ENCODE results near the gene A4GALT.

Gene A4GALT

DNA sequence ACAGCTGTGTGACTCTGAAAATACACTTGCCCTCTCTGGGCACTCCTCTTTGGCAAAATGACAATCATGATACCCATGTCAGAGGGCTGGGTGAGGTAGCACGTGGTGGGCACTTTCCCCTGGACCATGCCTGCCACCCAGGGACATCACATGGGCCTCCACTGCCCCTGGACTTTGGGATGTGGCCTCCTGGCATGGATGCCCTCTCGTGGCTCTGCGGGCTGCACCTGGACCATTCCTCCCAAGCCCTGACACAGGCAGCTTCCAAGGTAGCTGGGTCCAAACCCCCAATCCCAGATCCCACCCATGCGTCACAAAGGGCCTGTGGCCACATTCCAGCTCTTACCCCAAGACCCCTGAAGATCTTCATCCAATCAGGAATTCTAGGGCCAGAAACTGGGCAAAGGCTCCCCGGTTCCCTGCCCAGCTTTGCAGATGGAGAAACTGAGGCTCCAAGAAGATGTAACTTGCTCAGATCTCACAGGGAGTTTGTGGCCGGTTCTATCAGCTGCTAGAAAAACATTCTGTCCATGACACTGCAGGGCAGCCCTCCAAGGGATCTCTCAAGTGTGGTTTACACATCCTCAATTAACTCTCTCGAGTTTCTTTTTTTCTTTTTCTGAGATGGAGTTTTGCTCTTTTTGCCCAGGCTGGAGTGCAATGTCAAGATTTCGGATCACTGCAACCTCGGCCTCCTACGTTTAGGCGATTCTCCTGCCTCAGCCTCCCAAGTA, 36.0 kb downstream of the A4GALT start:
- Histone ChIP-seq H3K36me3 (ENCODE audit: control insufficient read depth, insufficient read depth, low read length) (peaks cover 2% of the 10 kb centered on the region; the same call in 1 of the 2 replicates), H3K27me3 (replicated peaks; ENCODE audit: control insufficient read depth, insufficient read depth, low read length) (no peaks in the 10 kb centered on the region), H3K4me3 (replicated peaks; ENCODE audit: low read depth, low read length) (no peak overlapping the region)
- no peak for DNase-seq (ENCODE audit: extremely low read depth, insufficient read length)
- TF ChIP-seq, protein P1, sequence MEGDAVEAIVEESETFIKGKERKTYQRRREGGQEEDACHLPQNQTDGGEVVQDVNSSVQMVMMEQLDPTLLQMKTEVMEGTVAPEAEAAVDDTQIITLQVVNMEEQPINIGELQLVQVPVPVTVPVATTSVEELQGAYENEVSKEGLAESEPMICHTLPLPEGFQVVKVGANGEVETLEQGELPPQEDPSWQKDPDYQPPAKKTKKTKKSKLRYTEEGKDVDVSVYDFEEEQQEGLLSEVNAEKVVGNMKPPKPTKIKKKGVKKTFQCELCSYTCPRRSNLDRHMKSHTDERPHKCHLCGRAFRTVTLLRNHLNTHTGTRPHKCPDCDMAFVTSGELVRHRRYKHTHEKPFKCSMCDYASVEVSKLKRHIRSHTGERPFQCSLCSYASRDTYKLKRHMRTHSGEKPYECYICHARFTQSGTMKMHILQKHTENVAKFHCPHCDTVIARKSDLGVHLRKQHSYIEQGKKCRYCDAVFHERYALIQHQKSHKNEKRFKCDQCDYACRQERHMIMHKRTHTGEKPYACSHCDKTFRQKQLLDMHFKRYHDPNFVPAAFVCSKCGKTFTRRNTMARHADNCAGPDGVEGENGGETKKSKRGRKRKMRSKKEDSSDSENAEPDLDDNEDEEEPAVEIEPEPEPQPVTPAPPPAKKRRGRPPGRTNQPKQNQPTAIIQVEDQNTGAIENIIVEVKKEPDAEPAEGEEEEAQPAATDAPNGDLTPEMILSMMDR (IDR thresholded peaks at IDR 0.05; ENCODE audit: insufficient read depth, low read length, poor library complexity, severe bottlenecking), result no peak

DNA sequence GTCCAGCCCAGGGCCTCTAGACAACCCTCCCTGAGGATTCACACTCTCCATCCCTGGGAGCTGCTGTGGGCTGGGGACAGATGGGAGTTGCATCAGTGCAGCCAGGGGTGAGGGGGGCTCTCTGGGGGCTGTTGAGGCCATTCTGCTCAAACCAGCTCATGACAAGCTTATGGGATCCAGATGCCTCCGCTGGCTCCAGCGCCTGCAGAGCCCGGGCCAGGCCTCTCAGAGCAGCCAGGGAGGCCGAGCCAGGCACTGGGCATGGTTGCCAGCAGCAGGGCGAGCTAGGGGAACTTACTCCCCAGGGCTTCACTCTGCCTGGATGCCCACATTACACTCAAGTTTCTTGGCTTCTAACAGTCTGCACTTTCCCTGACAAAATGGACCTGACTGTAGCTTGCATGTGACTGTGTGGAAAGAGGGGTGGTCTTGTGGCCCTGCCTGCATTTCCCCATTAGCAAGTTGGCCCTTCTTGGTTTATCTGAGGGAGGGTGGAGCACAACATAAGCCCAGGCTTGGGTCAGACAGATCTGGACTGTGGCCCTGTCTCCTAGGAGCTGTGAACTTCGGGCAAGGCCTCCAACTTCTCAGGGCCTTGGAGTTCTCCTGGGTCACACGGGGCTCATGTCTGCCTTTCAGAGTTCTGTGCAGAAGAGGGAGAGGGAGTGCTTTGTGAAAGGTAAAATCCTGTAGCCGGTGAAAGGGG, 36.9 kb downstream of the A4GALT start:
- H3K4me3 ChIP-seq (replicated peaks; ENCODE audit: low read depth, low read length), result no peak overlapping the region
- no peaks in the 10 kb centered on the region for H3K27me3 ChIP-seq (replicated peaks; ENCODE audit: control insufficient read depth, insufficient read depth, low read length)
- TF ChIP-seq, protein P1 (IDR thresholded peaks at IDR 0.05; ENCODE audit: insufficient read depth, low read length, poor library complexity, severe bottlenecking), result no peak
- DNase-seq (ENCODE audit: extremely low read depth, insufficient read length), result no peak
- H3K36me3 ChIP-seq (ENCODE audit: control insufficient read depth, insufficient read depth, low read length), result peaks cover 2% of the 10 kb centered on the region; the same call in 1 of the 2 replicates

- DNase-seq (ENCODE audit: extremely low read depth, insufficient read length), result no peak
- Histone ChIP-seq H3K36me3 (ENCODE audit: control insufficient read depth, insufficient read depth, low read length) (no peaks in the 10 kb centered on the region), H3K4me3 (replicated peaks; ENCODE audit: low read depth, low read length) (no peak overlapping the region), H3K27me3 (replicated peaks; ENCODE audit: control insufficient read depth, insufficient read depth, low read length) (no peaks in the 10 kb centered on the region)
- TF ChIP-seq, protein P1 (IDR thresholded peaks at IDR 0.05; ENCODE audit: insufficient read depth, low read length, poor library complexity, severe bottlenecking), result no peak
Observed at GRCh38 chr22:42682113-42682851, 38.4 kb downstream of the A4GALT start.

GRCh38 chr22:42680648-42681047, 40.0 kb downstream of the A4GALT start:
- DNase-seq (ENCODE audit: extremely low read depth, insufficient read length), result no peak

GRCh38 chr22:42679691-42680090, 41.0 kb downstream of the A4GALT start:
- TF ChIP-seq, protein P1 (IDR thresholded peaks at IDR 0.05; ENCODE audit: insufficient read depth, low read length, poor library complexity, severe bottlenecking), result no peak

More at GRCh38 chr22:42680648-42681047, 40.0 kb downstream of the A4GALT start:
- TF ChIP-seq, protein P1 (IDR thresholded peaks at IDR 0.05; ENCODE audit: insufficient read depth, low read length, poor library complexity, severe bottlenecking), result no peak
- no peak overlapping the region for H3K4me3 ChIP-seq (replicated peaks; ENCODE audit: low read depth, low read length)
- no peaks in the 10 kb centered on the region for H3K36me3 ChIP-seq (ENCODE audit: control insufficient read depth, insufficient read depth, low read length)
- H3K27me3 ChIP-seq (replicated peaks; ENCODE audit: control insufficient read depth, insufficient read depth, low read length), result no peaks in the 10 kb centered on the region

More at GRCh38 chr22:42679691-42680090, 41.0 kb downstream of the A4GALT start:
- Histone ChIP-seq H3K4me3 (replicated peaks; ENCODE audit: low read depth, low read length) (no peak overlapping the region), H3K27me3 (replicated peaks; ENCODE audit: control insufficient read depth, insufficient read depth, low read length) (no peaks in the 10 kb centered on the region), H3K36me3 (ENCODE audit: control insufficient read depth, insufficient read depth, low read length) (no peaks in the 10 kb centered on the region)
- DNase-seq (ENCODE audit: extremely low read depth, insufficient read length), result no peak
